ENCODE data around the gene H1-8.

GRCh38 chr3:129543999-129544398 is 1.0 kb downstream of the H1-8 start:
- TF ChIP-seq CTCF (IDR thresholded peaks at IDR 0.05; ENCODE audit: poor library complexity) (no peak), EZH2 (IDR thresholded peaks at IDR 0.05; ENCODE audit: borderline replicate concordance) (no peak)

Measured in hepatocyte (in vitro differentiated cells).